H1 (cell line): Measurements from ENCODE around the gene ATP2C1.

ENCODE experiments used
- BRCA1 ChIP-seq: IDR thresholded peaks from 2 replicates; pipeline ENCODE4 v1.6.1; 2012; ENCODE audit warnings: low read depth, low read length, improper control_type of control experiment
- CHD2 ChIP-seq: IDR thresholded peaks from 2 replicates; pipeline ENCODE4 v1.6.1; 2012; ENCODE audit warnings: low read length, improper control_type of control experiment
- EZH2 ChIP-seq: fragments of 200-600 bp; sonication (generic); IDR thresholded peaks from 2 replicates; pipeline ENCODE4 v1.7.1; 2012; ENCODE audit warnings: low read depth, mild to moderate bottlenecking, moderate library complexity, low read length, inconsistent platforms; ENCODE audit not compliant: severe bottlenecking
- JUND ChIP-seq: IDR thresholded peaks from 2 replicates; pipeline ENCODE4 v1.6.1; 2011; ENCODE audit warnings: mild to moderate bottlenecking, improper control_type of control experiment, low read length
- POLR2A ChIP-seq, 2 experiments: IDR thresholded peaks; 1 replicate in 1 of 2; 2 replicates in 1 of 2; pipeline ENCODE4 v1.6.1; 2011; ENCODE audit warnings: low read depth in 2 of 2, low read length in 2 of 2, mild to moderate bottlenecking in 2 of 2; ENCODE audit errors: control extremely low read depth in 1 of 2
- RXRA ChIP-seq: IDR thresholded peaks from 2 replicates; pipeline ENCODE4 v1.6.1; 2011; ENCODE audit warnings: low read depth, mild to moderate bottlenecking, low read length, moderate library complexity; ENCODE audit not compliant: insufficient read depth
- SIRT6 ChIP-seq: IDR thresholded peaks from one replicate; pipeline ENCODE4 v1.7.1; 2012; ENCODE audit warnings: low read length, inconsistent platforms
- SP1 ChIP-seq: IDR thresholded peaks from 2 replicates; pipeline ENCODE4 v1.6.1; 2011; ENCODE audit warnings: low read depth, low read length
- SP4 ChIP-seq: IDR thresholded peaks from 2 replicates; pipeline ENCODE4 v1.6.1; 2012; ENCODE audit warnings: low read length, inconsistent platforms
- TAF1 ChIP-seq: IDR thresholded peaks from 2 replicates; pipeline ENCODE4 v1.6.1; 2011; ENCODE audit warnings: mild to moderate bottlenecking, low read depth, low read length
- ZNF274 ChIP-seq: IDR thresholded peaks from 2 replicates; pipeline ENCODE4 v1.7.0; 2012; ENCODE audit warnings: low read length, borderline replicate concordance; ENCODE audit errors: extremely low read depth
- TF ChIP-seq, protein P1 (sequence below), 3 experiments: IDR thresholded peaks; 1 replicate in 2 of 3; 2 replicates in 1 of 3; pipeline versions ENCODE4 v1.5.1 to v1.6.1; 2011; ENCODE audit warnings: low read length in 3 of 3, mild to moderate bottlenecking in 3 of 3, inconsistent platforms in 2 of 3, low read depth in 1 of 3, moderate library complexity in 1 of 3; ENCODE audit not compliant: insufficient read depth in 1 of 3; ENCODE audit errors: control extremely low read depth in 1 of 3
- TF ChIP-seq, protein P2 (sequence below): IDR thresholded peaks from 2 replicates; pipeline ENCODE4 v1.6.1; 2012; ENCODE audit warnings: inconsistent platforms

DNA sequence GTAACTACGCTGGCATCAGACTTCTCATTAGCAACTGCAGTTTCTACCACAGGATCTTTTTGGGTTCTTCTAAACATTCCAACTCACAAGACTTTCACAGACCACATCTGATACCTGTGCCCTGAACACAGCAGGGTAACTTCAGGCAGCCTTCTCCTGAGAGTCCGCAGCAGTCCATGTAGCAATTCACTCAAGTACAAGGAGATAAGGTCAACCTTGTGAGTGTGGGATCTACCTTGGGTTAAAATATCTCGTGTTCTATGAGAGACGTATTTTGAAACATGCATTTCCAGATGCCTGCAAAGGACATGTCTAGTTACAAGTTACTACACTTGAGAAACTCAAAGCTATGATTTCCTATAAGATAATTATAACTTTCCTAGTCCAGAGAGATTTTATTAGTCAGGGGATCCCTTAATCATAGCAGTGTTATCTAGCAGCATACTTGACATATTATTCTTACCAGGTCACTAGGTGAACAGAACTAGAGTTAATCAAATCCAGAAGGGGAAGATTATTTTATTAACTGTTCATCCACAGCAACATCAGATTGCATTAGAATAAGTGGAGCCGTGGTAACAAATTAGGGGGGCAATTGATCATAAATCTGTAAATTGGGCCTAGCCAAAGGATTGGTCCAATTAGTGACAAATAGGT, 66.4 kb downstream of the ATP2C1 start:
- TF ChIP-seq SIRT6 (no peak), SP1 (no peak), POLR2A (IDR thresholded peaks at IDR 0.05; ENCODE audit: control extremely low read depth in 1 of 2, low read depth in 2 of 2, low read length in 2 of 2) (no peak), ZNF274 (no peak), JUND (no peak), EZH2 (no peak), BRCA1 (no peak), TAF1 (no peak), SP4 (no peak), RXRA (no peak), CHD2 (no peak)
- TF ChIP-seq, protein P1, sequence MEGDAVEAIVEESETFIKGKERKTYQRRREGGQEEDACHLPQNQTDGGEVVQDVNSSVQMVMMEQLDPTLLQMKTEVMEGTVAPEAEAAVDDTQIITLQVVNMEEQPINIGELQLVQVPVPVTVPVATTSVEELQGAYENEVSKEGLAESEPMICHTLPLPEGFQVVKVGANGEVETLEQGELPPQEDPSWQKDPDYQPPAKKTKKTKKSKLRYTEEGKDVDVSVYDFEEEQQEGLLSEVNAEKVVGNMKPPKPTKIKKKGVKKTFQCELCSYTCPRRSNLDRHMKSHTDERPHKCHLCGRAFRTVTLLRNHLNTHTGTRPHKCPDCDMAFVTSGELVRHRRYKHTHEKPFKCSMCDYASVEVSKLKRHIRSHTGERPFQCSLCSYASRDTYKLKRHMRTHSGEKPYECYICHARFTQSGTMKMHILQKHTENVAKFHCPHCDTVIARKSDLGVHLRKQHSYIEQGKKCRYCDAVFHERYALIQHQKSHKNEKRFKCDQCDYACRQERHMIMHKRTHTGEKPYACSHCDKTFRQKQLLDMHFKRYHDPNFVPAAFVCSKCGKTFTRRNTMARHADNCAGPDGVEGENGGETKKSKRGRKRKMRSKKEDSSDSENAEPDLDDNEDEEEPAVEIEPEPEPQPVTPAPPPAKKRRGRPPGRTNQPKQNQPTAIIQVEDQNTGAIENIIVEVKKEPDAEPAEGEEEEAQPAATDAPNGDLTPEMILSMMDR (IDR thresholded peaks at IDR 0.05; ENCODE audit: control extremely low read depth in 1 of 3, insufficient read depth in 1 of 3, low read depth in 1 of 3, low read length in 3 of 3) = no peak
- TF ChIP-seq, protein P2, sequence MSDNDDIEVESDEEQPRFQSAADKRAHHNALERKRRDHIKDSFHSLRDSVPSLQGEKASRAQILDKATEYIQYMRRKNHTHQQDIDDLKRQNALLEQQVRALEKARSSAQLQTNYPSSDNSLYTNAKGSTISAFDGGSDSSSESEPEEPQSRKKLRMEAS = no peak
